Panc1 (cell line): ENCODE data around the gene PPP1R8. TPM values are rescaled to one million over a fixed set of nuclear protein-coding genes. Genes with fewer than 3 reads are reported as not detected.

Source experiments
- ATAC-seq: fragments of 200-7000 bp; cut with Tn5 transposase; 2 replicates; pipeline ENCODE4 v1.9.1; 2020; ENCODE audit warnings: mild to moderate bottlenecking, moderate library complexity
- BruUV-seq: library from RNA; stranded (reverse); fragments of 400-500 nt; replicated peaks from 2 replicates; lab custom pipeline; 2021; lab: Mats Ljungman, UMichigan
- CTCF ChIA-PET: fragments of 300-600 bp; sonication (Branson Sonifier 250); formaldehyde crosslinking; loops from one replicate; lab custom pipeline; 2022; ENCODE audit warnings: antibody characterized with exemption; lab: Charles Lee
- POLR2A ChIA-PET: fragments of 300-600 bp; sonication (Branson Sonifier 250); formaldehyde crosslinking; loops from one replicate; lab custom pipeline; 2022; ENCODE audit warnings: antibody characterized with exemption; lab: Charles Lee
- DNase-seq: peaks from one replicate; pipeline ENCODE4 v3.0.0-alpha.2; 2010; ENCODE audit warnings: low read depth, low spot score
- H3K27ac ChIP-seq: 2 replicates; pipeline ENCODE4 v1.5.1; 2011; ENCODE audit warnings: mild to moderate bottlenecking, low read length, inconsistent platforms
- H3K27me3 ChIP-seq: fragments of 200-500 bp; sonication (Bioruptor generic); 2 replicates; pipeline ENCODE4 v1.6.0; 2014; ENCODE audit warnings: low read length, inconsistent platforms; ENCODE audit not compliant: control insufficient read depth, insufficient read depth
- H3K36me3 ChIP-seq: fragments of 200-500 bp; sonication (Bioruptor generic); 2 replicates; pipeline ENCODE4 v1.5.1; 2014; ENCODE audit warnings: inconsistent platforms, mild to moderate bottlenecking, low read length, moderate library complexity; ENCODE audit not compliant: control insufficient read depth, insufficient read depth
- H3K4me1 ChIP-seq: 2 replicates; pipeline ENCODE4 v1.5.1; 2011; ENCODE audit warnings: inconsistent platforms, mild to moderate bottlenecking, low read length, moderate library complexity; ENCODE audit not compliant: control insufficient read depth, insufficient read depth
- H3K4me3 ChIP-seq, 2 experiments: 2 replicates each; pipeline ENCODE4 v1.5.1; 2011 to 2012; ENCODE audit warnings: low read depth in 2 of 2, low read length in 2 of 2, mild to moderate bottlenecking in 2 of 2, inconsistent platforms in 1 of 2, moderate library complexity in 1 of 2
- H3K9me3 ChIP-seq: fragments of 200-500 bp; sonication (Bioruptor generic); 2 replicates; pipeline ENCODE4 v1.5.1; 2014; ENCODE audit warnings: low read depth, mild to moderate bottlenecking, inconsistent platforms, low read length, moderate library complexity; ENCODE audit not compliant: control insufficient read depth, insufficient read depth
- CTCF ChIP-seq: fragments of 450-650 bp; IDR thresholded peaks from 2 replicates; pipeline ENCODE4 v1.5.1; 2017; ENCODE audit warnings: mild to moderate bottlenecking
- POLR2AphosphoS5 ChIP-seq: IDR thresholded peaks from 2 replicates; pipeline ENCODE4 v1.6.1; 2012; ENCODE audit warnings: mild to moderate bottlenecking, low read depth, low read length, moderate library complexity
- REST ChIP-seq, 2 experiments: IDR thresholded peaks; 2 replicates each; pipeline ENCODE4 v1.6.1; 2011 to 2012; ENCODE audit warnings: low read depth in 2 of 2, control low read depth in 1 of 2, low read length in 1 of 2, mild to moderate bottlenecking in 1 of 2, moderate library complexity in 1 of 2; ENCODE audit not compliant: insufficient read depth in 1 of 2
- SIN3A ChIP-seq: IDR thresholded peaks from 2 replicates; pipeline ENCODE4 v1.6.1; 2012; ENCODE audit warnings: low read depth, mild to moderate bottlenecking, low read length, moderate library complexity, borderline replicate concordance; ENCODE audit not compliant: insufficient read depth
- TCF7L2 ChIP-seq: IDR thresholded peaks from 2 replicates; pipeline ENCODE4 v1.6.1; 2011; ENCODE audit warnings: mild to moderate bottlenecking, low read depth, low read length, inconsistent platforms
- in situ Hi-C: cut with HindIII; loops from 2 replicates; pipeline ENCODE4 v1.10.0; 2016; ENCODE audit warnings: low sequenced_read_pairs, low pct_unique_long_range_greater_than_20kb
- intact Hi-C: fragments of 100-400 bp; cut with micrococcal nuclease; formaldehyde crosslinking; loops from one replicate; pipeline ENCODE4 v1.10.0; 2022; ENCODE audit not compliant: unreplicated experiment
- total RNA-seq: library from RNA; stranded (reverse); gene quantifications from one replicate; pipeline ENCODE4 v1.2.1, GENCODE V29; 2021; ENCODE audit not compliant: unreplicated experiment

The PPP1R8 gene
- total RNA-seq, 1 experiment from 2014 or later = 59.7 TPM

- Histone ChIP-seq H3K4me1 (no peaks in the 10 kb centered on the region), H3K27me3 (no peaks in the 10 kb centered on the region), H3K27ac (no peak overlapping the region), H3K36me3 (peaks cover 10% of the 10 kb centered on the region), H3K9me3 (no peaks in the 10 kb centered on the region), H3K4me3 (no peak overlapping the region)
- ATAC-seq = no peak
- in situ Hi-C loops = no loop called here
- BruUV-seq = no TSS peak
- intact Hi-C loops = no loop called here
- POLR2A ChIA-PET = no interaction called here
- DNase-seq = no peak
- TF ChIP-seq POLR2AphosphoS5 = no peak
- no peak for TF ChIP-seq CTCF
- TF ChIP-seq REST (IDR thresholded peaks at IDR 0.05; ENCODE audit: insufficient read depth in 1 of 2, low read depth in 2 of 2, low read length in 1 of 2) = no peak
- no peak for TF ChIP-seq SIN3A
- TF ChIP-seq TCF7L2 = no peak
- CTCF ChIA-PET = no interaction called here
Observed at GRCh38 chr1:27889506-27889905, 58.9 kb downstream of the PPP1R8 start.

- TF ChIP-seq SIN3A (no peak), REST (IDR thresholded peaks at IDR 0.05; ENCODE audit: insufficient read depth in 1 of 2, low read depth in 2 of 2, low read length in 1 of 2) (no peak), POLR2AphosphoS5 (no peak), CTCF (no peak), TCF7L2 (no peak)
- Histone ChIP-seq H3K27me3 (no peaks in the 10 kb centered on the region), H3K4me3 (no peak overlapping the region), H3K27ac (no peak overlapping the region), H3K4me1 (no peaks in the 10 kb centered on the region), H3K9me3 (no peaks in the 10 kb centered on the region), H3K36me3 (peaks cover 14% of the 10 kb centered on the region)
- intact Hi-C loops = no loop called here
- BruUV-seq = no TSS peak
- ATAC-seq (no peak), DNase-seq (no peak)
- ChIA-PET POLR2A (interaction anchor here (0.6 kb wide), 1 partner anchor 22 kb away, joined by 6 read pairs; no protein-coding TSS in a partner anchor), CTCF (no interaction called here)
- in situ Hi-C loops = no loop called here
Observed at GRCh38 chr1:27891196-27891889, 60.8 kb downstream of the PPP1R8 start.
